ENCODE data around the gene MTHFD2L.

DNA sequence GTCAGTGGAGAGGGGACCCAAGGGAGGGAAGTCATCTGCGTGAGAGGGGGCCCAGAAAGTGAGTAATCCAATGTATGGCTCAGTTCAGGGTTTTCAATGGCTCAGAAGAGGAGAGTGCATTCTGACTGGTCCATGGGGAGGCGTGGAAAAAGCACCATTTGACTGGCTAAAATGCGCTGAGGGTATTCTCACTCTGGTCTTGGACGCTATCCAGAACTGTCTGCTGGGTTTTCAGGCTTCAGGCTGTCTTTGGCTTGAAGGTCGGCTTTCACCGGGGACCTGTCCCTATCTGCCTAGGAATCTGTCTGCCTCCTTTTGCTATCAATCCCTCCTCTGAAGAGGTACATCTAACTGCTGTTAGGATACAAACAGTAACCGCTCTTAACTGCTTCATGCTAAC, 176.7 kb downstream of the MTHFD2L start:
- TF ChIP-seq, protein P1, sequence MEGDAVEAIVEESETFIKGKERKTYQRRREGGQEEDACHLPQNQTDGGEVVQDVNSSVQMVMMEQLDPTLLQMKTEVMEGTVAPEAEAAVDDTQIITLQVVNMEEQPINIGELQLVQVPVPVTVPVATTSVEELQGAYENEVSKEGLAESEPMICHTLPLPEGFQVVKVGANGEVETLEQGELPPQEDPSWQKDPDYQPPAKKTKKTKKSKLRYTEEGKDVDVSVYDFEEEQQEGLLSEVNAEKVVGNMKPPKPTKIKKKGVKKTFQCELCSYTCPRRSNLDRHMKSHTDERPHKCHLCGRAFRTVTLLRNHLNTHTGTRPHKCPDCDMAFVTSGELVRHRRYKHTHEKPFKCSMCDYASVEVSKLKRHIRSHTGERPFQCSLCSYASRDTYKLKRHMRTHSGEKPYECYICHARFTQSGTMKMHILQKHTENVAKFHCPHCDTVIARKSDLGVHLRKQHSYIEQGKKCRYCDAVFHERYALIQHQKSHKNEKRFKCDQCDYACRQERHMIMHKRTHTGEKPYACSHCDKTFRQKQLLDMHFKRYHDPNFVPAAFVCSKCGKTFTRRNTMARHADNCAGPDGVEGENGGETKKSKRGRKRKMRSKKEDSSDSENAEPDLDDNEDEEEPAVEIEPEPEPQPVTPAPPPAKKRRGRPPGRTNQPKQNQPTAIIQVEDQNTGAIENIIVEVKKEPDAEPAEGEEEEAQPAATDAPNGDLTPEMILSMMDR (IDR thresholded peaks at IDR 0.05): no peak
- TF ChIP-seq EP300 (IDR thresholded peaks at IDR 0.05): no peak
- TF ChIP-seq POLR2A (IDR thresholded peaks at IDR 0.05): no peak
